HepG2 (cell line): ENCODE measurements around the gene ITPR1. TPM values are rescaled to one million over a fixed set of nuclear protein-coding genes. Genes with fewer than 3 reads are reported as not detected.

ENCODE experiments used
- ARNTL ChIP-seq: sonication (generic); formaldehyde crosslinking; IDR thresholded peaks from 2 replicates; pipeline ENCODE4 v1.4.0; 2020; ENCODE audit warnings: mild to moderate bottlenecking, missing genetic modification reagents
- MIER2 ChIP-seq: IDR thresholded peaks from 2 replicates; pipeline ENCODE4 v1.6.1; 2016; ENCODE audit warnings: missing biosample characterization, missing genetic modification reagents
- SALL1 ChIP-seq: sonication (generic); formaldehyde crosslinking; IDR thresholded peaks from 2 replicates; pipeline ENCODE4 v1.8.0; 2022; ENCODE audit warnings: mild to moderate bottlenecking, missing genetic modification reagents
- STAG1 ChIP-seq: sonication (generic); formaldehyde crosslinking; IDR thresholded peaks from 2 replicates; pipeline ENCODE4 v1.4.0; 2020; ENCODE audit warnings: missing genetic modification reagents
- TARDBP ChIP-seq: sonication (generic); formaldehyde crosslinking; IDR thresholded peaks from 2 replicates; pipeline ENCODE4 v1.8.0; 2022; ENCODE audit warnings: mild to moderate bottlenecking, missing genetic modification reagents
- ZFX ChIP-seq: sonication (generic); formaldehyde crosslinking; IDR thresholded peaks from 2 replicates; pipeline ENCODE4 v1.4.0; 2020; ENCODE audit warnings: mild to moderate bottlenecking, low read depth, missing genetic modification reagents, moderate library complexity
- ZMYM2 ChIP-seq: sonication (generic); formaldehyde crosslinking; IDR thresholded peaks from 2 replicates; pipeline ENCODE4 v1.8.0; 2022; ENCODE audit warnings: mild to moderate bottlenecking, missing genetic modification reagents
- polyA plus RNA-seq, 8 experiments: library from polyadenylated mRNA; depleted of rRNA in 3 of 8; stranded (reverse) in 7 of 8; unstranded in 1 of 8; fragments of >200 nt; fragmentation: Illumina TruSeq in 4 of 8; extraction: Trizol in 4 of 8; gene quantifications; 2 replicates each; pipeline versions ENCODE4 v1.2.1 to v1.2.3, GENCODE V29; 2011 to 2016; ENCODE audit warnings: low read depth in 4 of 8, missing spikeins in 1 of 8, mixed read lengths in 1 of 8; ENCODE audit not compliant: insufficient read depth in 1 of 8
- total RNA-seq, 5 experiments: library from RNA; depleted of rRNA; stranded (reverse); fragments of >200 nt; fragmentation: Illumina TruSeq; extraction: Trizol; gene quantifications; 2 replicates each; pipeline ENCODE4 v1.2.3, GENCODE V29; 2016; ENCODE audit warnings: low read depth in 1 of 5
- TF ChIP-seq, protein P1 (sequence below): sonication (generic); formaldehyde crosslinking; IDR thresholded peaks from 2 replicates; pipeline ENCODE4 v1.4.0; 2020; ENCODE audit warnings: missing genetic modification reagents, mild to moderate bottlenecking, borderline replicate concordance
- TF ChIP-seq, protein P2 (sequence below): sonication (generic); formaldehyde crosslinking; IDR thresholded peaks from 2 replicates; pipeline ENCODE4 v1.5.1; 2020; ENCODE audit warnings: mild to moderate bottlenecking, missing genetic modification reagents, borderline replicate concordance
- TF ChIP-seq, protein P3 (sequence below): IDR thresholded peaks from 2 replicates; pipeline ENCODE4 v1.6.1; 2016; ENCODE audit warnings: missing genetic modification reagents, missing compliant biosample characterization
- TF ChIP-seq, protein P4 (sequence below): sonication (generic); formaldehyde crosslinking; IDR thresholded peaks from 2 replicates; pipeline ENCODE4 v1.5.0; 2020; ENCODE audit warnings: missing genetic modification reagents, mild to moderate bottlenecking, borderline replicate concordance

Gene ITPR1
- total and polyA plus RNA-seq, 2 of the 13 experiments (the other 11 are each of a cell fraction or from before 2014, with no cell fraction given): 10.0 to 11.4 TPM

DNA sequence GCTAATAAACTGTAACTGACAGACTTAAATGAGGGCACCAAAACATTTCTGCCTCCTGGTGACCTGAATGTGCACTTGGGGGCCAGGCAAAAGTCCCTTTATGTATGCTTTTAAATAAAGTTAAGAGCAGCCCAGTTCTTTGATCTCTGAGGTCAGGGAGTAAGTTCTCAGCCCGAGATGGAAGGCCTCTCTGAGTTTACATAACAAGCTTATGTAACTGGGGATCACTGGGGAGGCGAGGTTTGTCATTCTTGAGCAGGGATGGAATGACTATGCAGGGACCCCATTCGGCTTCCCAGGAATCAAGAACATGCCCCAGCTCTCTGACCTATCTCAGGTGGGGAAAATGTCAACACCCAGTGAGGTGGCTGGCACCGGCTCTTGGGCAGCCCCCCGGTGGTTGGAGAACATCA lies 287.4 kb downstream of the ITPR1 start (continued):
- TF ChIP-seq ZMYM2: peak; percentile 68; the same call in 1 of the 2 replicates
- peak; percentile 55; the same call in 1 of the 2 replicates for TF ChIP-seq ARNTL (CRISPR knock-in tag)
- peak; percentile 30; the same call in 1 of the 2 replicates for TF ChIP-seq TARDBP (CRISPR knock-in tag)
- peak; percentile 47; the same call in 1 of the 2 replicates for TF ChIP-seq ZFX
- TF ChIP-seq, protein P1, sequence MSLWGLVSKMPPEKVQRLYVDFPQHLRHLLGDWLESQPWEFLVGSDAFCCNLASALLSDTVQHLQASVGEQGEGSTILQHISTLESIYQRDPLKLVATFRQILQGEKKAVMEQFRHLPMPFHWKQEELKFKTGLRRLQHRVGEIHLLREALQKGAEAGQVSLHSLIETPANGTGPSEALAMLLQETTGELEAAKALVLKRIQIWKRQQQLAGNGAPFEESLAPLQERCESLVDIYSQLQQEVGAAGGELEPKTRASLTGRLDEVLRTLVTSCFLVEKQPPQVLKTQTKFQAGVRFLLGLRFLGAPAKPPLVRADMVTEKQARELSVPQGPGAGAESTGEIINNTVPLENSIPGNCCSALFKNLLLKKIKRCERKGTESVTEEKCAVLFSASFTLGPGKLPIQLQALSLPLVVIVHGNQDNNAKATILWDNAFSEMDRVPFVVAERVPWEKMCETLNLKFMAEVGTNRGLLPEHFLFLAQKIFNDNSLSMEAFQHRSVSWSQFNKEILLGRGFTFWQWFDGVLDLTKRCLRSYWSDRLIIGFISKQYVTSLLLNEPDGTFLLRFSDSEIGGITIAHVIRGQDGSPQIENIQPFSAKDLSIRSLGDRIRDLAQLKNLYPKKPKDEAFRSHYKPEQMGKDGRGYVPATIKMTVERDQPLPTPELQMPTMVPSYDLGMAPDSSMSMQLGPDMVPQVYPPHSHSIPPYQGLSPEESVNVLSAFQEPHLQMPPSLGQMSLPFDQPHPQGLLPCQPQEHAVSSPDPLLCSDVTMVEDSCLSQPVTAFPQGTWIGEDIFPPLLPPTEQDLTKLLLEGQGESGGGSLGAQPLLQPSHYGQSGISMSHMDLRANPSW (CRISPR knock-in tag): no peak
- peak; percentile 15; the same call in 1 of the 2 replicates for TF ChIP-seq STAG1 (CRISPR knock-in tag)
- TF ChIP-seq, protein P2, sequence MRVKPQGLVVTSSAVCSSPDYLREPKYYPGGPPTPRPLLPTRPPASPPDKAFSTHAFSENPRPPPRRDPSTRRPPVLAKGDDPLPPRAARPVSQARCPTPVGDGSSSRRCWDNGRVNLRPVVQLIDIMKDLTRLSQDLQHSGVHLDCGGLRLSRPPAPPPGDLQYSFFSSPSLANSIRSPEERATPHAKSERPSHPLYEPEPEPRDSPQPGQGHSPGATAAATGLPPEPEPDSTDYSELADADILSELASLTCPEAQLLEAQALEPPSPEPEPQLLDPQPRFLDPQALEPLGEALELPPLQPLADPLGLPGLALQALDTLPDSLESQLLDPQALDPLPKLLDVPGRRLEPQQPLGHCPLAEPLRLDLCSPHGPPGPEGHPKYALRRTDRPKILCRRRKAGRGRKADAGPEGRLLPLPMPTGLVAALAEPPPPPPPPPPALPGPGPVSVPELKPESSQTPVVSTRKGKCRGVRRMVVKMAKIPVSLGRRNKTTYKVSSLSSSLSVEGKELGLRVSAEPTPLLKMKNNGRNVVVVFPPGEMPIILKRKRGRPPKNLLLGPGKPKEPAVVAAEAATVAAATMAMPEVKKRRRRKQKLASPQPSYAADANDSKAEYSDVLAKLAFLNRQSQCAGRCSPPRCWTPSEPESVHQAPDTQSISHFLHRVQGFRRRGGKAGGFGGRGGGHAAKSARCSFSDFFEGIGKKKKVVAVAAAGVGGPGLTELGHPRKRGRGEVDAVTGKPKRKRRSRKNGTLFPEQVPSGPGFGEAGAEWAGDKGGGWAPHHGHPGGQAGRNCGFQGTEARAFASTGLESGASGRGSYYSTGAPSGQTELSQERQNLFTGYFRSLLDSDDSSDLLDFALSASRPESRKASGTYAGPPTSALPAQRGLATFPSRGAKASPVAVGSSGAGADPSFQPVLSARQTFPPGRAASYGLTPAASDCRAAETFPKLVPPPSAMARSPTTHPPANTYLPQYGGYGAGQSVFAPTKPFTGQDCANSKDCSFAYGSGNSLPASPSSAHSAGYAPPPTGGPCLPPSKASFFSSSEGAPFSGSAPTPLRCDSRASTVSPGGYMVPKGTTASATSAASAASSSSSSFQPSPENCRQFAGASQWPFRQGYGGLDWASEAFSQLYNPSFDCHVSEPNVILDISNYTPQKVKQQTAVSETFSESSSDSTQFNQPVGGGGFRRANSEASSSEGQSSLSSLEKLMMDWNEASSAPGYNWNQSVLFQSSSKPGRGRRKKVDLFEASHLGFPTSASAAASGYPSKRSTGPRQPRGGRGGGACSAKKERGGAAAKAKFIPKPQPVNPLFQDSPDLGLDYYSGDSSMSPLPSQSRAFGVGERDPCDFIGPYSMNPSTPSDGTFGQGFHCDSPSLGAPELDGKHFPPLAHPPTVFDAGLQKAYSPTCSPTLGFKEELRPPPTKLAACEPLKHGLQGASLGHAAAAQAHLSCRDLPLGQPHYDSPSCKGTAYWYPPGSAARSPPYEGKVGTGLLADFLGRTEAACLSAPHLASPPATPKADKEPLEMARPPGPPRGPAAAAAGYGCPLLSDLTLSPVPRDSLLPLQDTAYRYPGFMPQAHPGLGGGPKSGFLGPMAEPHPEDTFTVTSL (CRISPR knock-in tag): peak; percentile 47; the same call in 1 of the 2 replicates
- peak; percentile 71 for TF ChIP-seq SALL1
- no peak for TF ChIP-seq MIER2 (CRISPR knock-in tag)
- TF ChIP-seq, protein P3, sequence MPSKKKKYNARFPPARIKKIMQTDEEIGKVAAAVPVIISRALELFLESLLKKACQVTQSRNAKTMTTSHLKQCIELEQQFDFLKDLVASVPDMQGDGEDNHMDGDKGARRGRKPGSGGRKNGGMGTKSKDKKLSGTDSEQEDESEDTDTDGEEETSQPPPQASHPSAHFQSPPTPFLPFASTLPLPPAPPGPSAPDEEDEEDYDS (CRISPR knock-in tag): no peak
- TF ChIP-seq, protein P4, sequence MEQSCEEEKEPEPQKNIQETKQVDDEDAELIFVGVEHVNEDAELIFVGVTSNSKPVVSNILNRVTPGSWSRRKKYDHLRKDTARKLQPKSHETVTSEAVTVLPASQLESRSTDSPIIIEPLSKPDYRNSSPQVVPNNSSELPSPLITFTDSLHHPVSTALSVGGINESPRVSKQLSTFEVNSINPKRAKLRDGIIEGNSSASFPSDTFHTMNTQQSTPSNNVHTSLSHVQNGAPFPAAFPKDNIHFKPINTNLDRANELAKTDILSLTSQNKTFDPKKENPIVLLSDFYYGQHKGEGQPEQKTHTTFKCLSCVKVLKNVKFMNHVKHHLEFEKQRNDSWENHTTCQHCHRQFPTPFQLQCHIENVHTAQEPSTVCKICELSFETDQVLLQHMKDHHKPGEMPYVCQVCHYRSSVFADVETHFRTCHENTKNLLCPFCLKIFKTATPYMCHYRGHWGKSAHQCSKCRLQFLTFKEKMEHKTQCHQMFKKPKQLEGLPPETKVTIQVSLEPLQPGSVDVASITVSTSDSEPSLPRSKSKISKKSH (CRISPR knock-in tag): no peak
